K562 (cell line): Measurements from ENCODE around the gene LRRC74B. TPM values are rescaled to one million over a fixed set of nuclear protein-coding genes. Genes with fewer than 3 reads are reported as not detected.
A peak's percentile ranks its signal among the peaks of the same experiment; 100 is the strongest.

Experiments used
- ARNT ChIP-seq, 2 experiments: fragments of 450-650 bp; IDR thresholded peaks; 2 replicates each; pipeline ENCODE4 v1.6.1; 2016; ENCODE audit warnings: mild to moderate bottlenecking in 1 of 2
- CBFB ChIP-seq: sonication (generic); formaldehyde crosslinking; IDR thresholded peaks from 2 replicates; pipeline ENCODE4 v1.4.0; 2020; ENCODE audit warnings: mild to moderate bottlenecking, missing genetic modification reagents
- CBX5 ChIP-seq: IDR thresholded peaks from 2 replicates; pipeline ENCODE4 v1.6.1; 2014; ENCODE audit warnings: low read depth, borderline replicate concordance
- FOXJ3 ChIP-seq: sonication (generic); formaldehyde crosslinking; IDR thresholded peaks from 2 replicates; pipeline ENCODE4 v1.4.0; 2020; ENCODE audit warnings: mild to moderate bottlenecking, missing genetic modification reagents
- GATAD2B ChIP-seq: fragments of 450-650 bp; IDR thresholded peaks from 2 replicates; pipeline ENCODE4 v1.6.1; 2017; ENCODE audit warnings: mild to moderate bottlenecking, borderline replicate concordance
- JUND ChIP-seq, 2 experiments: IDR thresholded peaks; 2 replicates in 1 of 2; 3 replicates in 1 of 2; pipeline ENCODE4 v1.6.1; 2011; ENCODE audit warnings: borderline replicate concordance in 2 of 2, low read depth in 2 of 2, low read length in 2 of 2, improper control_type of control experiment in 1 of 2, missing biosample characterization in 1 of 2, missing genetic modification characterization in 1 of 2, missing genetic modification reagents in 1 of 2
- KLF10 ChIP-seq: fragments of 250-450 bp; sonication (Bioruptor Pico); IDR thresholded peaks from 2 replicates; pipeline ENCODE4 v1.6.1; 2021; ENCODE audit warnings: matching md5 sums
- MEF2D ChIP-seq: conservative IDR thresholded peaks from 2 replicates; pipeline ENCODE4 v1.6.1; 2016; ENCODE audit warnings: low read depth, missing genetic modification characterization, missing compliant biosample characterization
- NCOA2 ChIP-seq, 2 experiments: fragments of 450-650 bp; IDR thresholded peaks; 2 replicates each; pipeline ENCODE4 v1.6.1; 2018; ENCODE audit warnings: mild to moderate bottlenecking in 2 of 2, moderate library complexity in 1 of 2; ENCODE audit not compliant: partially characterized antibody in 2 of 2
- NELFE ChIP-seq: IDR thresholded peaks from 2 replicates; pipeline ENCODE4 v1.6.1; 2011; ENCODE audit warnings: mild to moderate bottlenecking; ENCODE audit not compliant: insufficient read depth, insufficient read length
- NEUROD1 ChIP-seq: fragments of 150-350 bp; IDR thresholded peaks from 2 replicates; pipeline ENCODE4 v1.6.1; 2014; ENCODE audit warnings: borderline replicate concordance, low read length, low read depth; ENCODE audit not compliant: partially characterized antibody
- NFIX ChIP-seq: fragments of 250-450 bp; sonication (Bioruptor Pico); IDR thresholded peaks from 2 replicates; pipeline ENCODE4 v1.4.0; 2020; ENCODE audit warnings: low read depth, mild to moderate bottlenecking, moderate library complexity
- NR2F6 ChIP-seq: fragments of 450-650 bp; formaldehyde crosslinking; IDR thresholded peaks from 2 replicates; pipeline ENCODE4 v1.4.0; 2020; ENCODE audit warnings: mild to moderate bottlenecking
- OTX1 ChIP-seq: fragments of 450-650 bp; formaldehyde crosslinking; IDR thresholded peaks from 2 replicates; pipeline ENCODE4 v1.4.0; 2022; ENCODE audit warnings: mild to moderate bottlenecking
- RFX5 ChIP-seq: IDR thresholded peaks from 2 replicates; pipeline ENCODE4 v1.6.1; 2011; ENCODE audit warnings: low read depth, mild to moderate bottlenecking, improper control_type of control experiment, low read length
- RHOXF2B ChIP-seq: fragments of 250-450 bp; sonication (Bioruptor Pico); conservative IDR thresholded peaks from 2 replicates; pipeline ENCODE4 v1.5.1; 2021
- TBP ChIP-seq: optimal IDR thresholded peaks from 2 replicates; pipeline ENCODE3; 2011; ENCODE audit warnings: low read depth, low read length, improper control_type of control experiment
- TEAD1 ChIP-seq, 2 experiments: fragments of 450-650 bp in 1 of 2; sonication (generic) in 1 of 2; formaldehyde crosslinking; IDR thresholded peaks; 2 replicates each; pipeline versions ENCODE4 v1.4.0 to v1.8.0; 2020 to 2022; ENCODE audit warnings: mild to moderate bottlenecking in 2 of 2, missing genetic modification reagents in 1 of 2
- polyA plus RNA-seq, 8 experiments: library from polyadenylated mRNA; depleted of rRNA in 4 of 8; stranded (reverse) in 5 of 8; unstranded in 3 of 8; fragments of >200 nt; fragmentation: Nextera tagmentation in 2 of 8; fragmentation: Illumina TruSeq in 1 of 8; extraction: Ambion mirVana in 2 of 8; extraction: Trizol in 1 of 8; gene quantifications; 2 replicates each; pipeline versions ENCODE4 v1.2.1 to v1.2.3, GENCODE V29; 2011 to 2014; ENCODE audit warnings: inconsistent platforms in 1 of 8, missing spikeins in 1 of 8
- total RNA-seq, 7 experiments: library from RNA; depleted of rRNA in 6 of 7; stranded (reverse); fragments of >200 nt in 6 of 7; fragmentation: Illumina TruSeq in 2 of 7; extraction: Trizol in 2 of 7; gene quantifications; 2 replicates each; pipeline versions ENCODE4 v1.2.1 to v1.2.3, GENCODE V29; 2011 to 2021; ENCODE audit warnings: low replicate concordance in 1 of 7
- TF ChIP-seq, protein P1 (sequence below): IDR thresholded peaks from 2 replicates; pipeline ENCODE4 v1.6.1; 2012; ENCODE audit warnings: low read depth, low read length, improper control_type of control experiment, borderline replicate concordance
- TF ChIP-seq, protein P2 (sequence below): fragments of 250-450 bp; sonication (Bioruptor Pico); IDR thresholded peaks from 2 replicates; pipeline ENCODE4 v1.9.0; 2021; ENCODE audit warnings: mild to moderate bottlenecking, inconsistent platforms
- TF ChIP-seq, protein P3 (sequence below): fragments of 250-450 bp; sonication (Bioruptor Pico); IDR thresholded peaks from 2 replicates; pipeline ENCODE4 v1.4.0; 2020; ENCODE audit warnings: mild to moderate bottlenecking, moderate library complexity

LRRC74B gene
- total and polyA plus RNA-seq, 9 of the 15 experiments (the other 6 are each of a cell fraction or from before 2014, with no cell fraction given): not detected

DNA sequence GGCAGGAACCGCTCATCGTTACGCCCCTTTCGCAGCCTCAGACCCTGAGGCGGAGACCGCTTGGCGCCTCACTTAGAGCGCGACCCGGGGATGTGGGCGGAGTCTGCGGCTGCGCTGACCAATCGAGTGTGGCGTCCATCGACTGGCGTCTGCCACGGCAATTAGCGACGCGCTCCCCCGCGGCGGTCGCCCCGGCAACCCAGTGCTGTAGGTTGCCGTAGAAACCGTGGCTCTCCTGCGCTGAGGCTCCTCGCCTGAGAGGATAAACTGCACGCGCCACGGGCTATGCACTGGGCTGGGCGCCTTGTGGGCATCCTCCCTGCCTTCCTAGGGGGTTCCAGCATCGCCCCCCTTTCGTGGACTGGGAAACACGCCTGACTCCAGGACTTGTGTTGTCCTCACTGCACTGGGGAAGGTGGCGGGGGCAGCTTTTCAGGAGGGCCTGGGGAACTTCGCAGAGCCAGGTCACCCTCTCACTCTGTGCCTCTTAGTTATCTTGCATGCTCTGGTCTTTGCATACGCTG, 31.5 kb upstream of the LRRC74B start (continued):
- TF ChIP-seq NFIX (no peak), FOXJ3 (CRISPR knock-in tag) (no peak), NCOA2 (IDR thresholded peaks at IDR 0.05; ENCODE audit: partially characterized antibody in 2 of 2) (no peak), TBP (peak; percentile 70), RFX5 (peak; percentile 78), NEUROD1 (peak; percentile 100), ARNT (IDR thresholded peaks at IDR 0.05) (no peak), NR2F6 (no peak; the same call in 1 of the 2 replicates), CBFB (CRISPR knock-in tag) (no peak), RHOXF2B (CRISPR knock-in tag) (peak; percentile 77; the same call in 1 of the 2 replicates), MEF2D (tag) (no peak), OTX1 (no peak), TEAD1 (CRISPR knock-in tag; IDR thresholded peaks at IDR 0.05) (no peak), NELFE (no peak), CBX5 (no peak), JUND (IDR thresholded peaks at IDR 0.05; ENCODE audit: borderline replicate concordance, low read depth, low read length) (peak; percentile 74), JUND (tag; IDR thresholded peaks at IDR 0.05; ENCODE audit: borderline replicate concordance, low read depth, low read length) (no peak; the same call in 1 of the 3 replicates), GATAD2B (no peak), KLF10 (CRISPR knock-in tag) (no peak)
- TF ChIP-seq, protein P1, sequence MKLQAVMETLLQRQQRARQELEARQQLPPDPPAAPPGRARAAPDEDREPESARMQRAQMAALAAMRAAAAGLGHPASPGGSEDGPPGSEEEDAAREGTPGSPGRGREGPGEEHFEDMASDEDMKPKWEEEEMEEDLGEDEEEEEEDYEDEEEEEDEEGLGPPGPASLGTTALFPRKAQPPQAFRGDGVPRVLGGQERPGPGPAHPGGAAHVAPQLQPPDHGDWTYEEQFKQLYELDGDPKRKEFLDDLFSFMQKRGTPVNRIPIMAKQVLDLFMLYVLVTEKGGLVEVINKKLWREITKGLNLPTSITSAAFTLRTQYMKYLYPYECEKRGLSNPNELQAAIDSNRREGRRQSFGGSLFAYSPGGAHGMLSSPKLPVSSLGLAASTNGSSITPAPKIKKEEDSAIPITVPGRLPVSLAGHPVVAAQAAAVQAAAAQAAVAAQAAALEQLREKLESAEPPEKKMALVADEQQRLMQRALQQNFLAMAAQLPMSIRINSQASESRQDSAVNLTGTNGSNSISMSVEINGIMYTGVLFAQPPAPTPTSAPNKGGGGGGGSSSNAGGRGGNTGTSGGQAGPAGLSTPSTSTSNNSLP: no peak
- TF ChIP-seq, protein P2, sequence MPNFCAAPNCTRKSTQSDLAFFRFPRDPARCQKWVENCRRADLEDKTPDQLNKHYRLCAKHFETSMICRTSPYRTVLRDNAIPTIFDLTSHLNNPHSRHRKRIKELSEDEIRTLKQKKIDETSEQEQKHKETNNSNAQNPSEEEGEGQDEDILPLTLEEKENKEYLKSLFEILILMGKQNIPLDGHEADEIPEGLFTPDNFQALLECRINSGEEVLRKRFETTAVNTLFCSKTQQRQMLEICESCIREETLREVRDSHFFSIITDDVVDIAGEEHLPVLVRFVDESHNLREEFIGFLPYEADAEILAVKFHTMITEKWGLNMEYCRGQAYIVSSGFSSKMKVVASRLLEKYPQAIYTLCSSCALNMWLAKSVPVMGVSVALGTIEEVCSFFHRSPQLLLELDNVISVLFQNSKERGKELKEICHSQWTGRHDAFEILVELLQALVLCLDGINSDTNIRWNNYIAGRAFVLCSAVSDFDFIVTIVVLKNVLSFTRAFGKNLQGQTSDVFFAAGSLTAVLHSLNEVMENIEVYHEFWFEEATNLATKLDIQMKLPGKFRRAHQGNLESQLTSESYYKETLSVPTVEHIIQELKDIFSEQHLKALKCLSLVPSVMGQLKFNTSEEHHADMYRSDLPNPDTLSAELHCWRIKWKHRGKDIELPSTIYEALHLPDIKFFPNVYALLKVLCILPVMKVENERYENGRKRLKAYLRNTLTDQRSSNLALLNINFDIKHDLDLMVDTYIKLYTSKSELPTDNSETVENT (CRISPR knock-in tag): no peak; the same call in 1 of the 2 replicates
- TF ChIP-seq, protein P3, sequence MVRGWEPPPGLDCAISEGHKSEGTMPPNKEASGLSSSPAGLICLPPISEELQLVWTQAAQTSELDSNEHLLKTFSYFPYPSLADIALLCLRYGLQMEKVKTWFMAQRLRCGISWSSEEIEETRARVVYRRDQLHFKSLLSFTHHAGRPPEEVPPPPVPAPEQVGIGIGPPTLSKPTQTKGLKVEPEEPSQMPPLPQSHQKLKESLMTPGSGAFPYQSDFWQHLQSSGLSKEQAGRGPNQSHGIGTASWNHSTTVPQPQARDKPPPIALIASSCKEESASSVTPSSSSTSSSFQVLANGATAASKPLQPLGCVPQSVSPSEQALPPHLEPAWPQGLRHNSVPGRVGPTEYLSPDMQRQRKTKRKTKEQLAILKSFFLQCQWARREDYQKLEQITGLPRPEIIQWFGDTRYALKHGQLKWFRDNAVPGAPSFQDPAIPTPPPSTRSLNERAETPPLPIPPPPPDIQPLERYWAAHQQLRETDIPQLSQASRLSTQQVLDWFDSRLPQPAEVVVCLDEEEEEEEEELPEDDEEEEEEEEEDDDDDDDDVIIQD (CRISPR knock-in tag): peak; percentile 94; the same call in 1 of the 2 replicates
